HCT116 (cell line): ENCODE measurements around the gene SMOC1.

Source experiments
- CTCF ChIP-seq, 3 experiments: fragments of 200-600 bp in 1 of 3; sonication (generic) in 1 of 3; IDR thresholded peaks in 2 of 3; conservative IDR thresholded peaks in 1 of 3; 2 replicates each; pipeline ENCODE4 v1.5.1; 2012 to 2017; ENCODE audit warnings: low read depth in 2 of 3, low read length in 2 of 3, antibody characterized with exemption in 1 of 3, borderline replicate concordance in 1 of 3, control low read depth in 1 of 3, mild to moderate bottlenecking in 1 of 3, mixed read lengths in 1 of 3, mixed run types in 1 of 3, moderate library complexity in 1 of 3; ENCODE audit not compliant: insufficient read depth in 1 of 3
- EZH2 ChIP-seq: fragments of 200-600 bp; sonication (generic); IDR thresholded peaks from 2 replicates; pipeline ENCODE4 v1.6.1; 2017; ENCODE audit warnings: antibody characterized with exemption, mixed run types
- FOSL1 ChIP-seq: IDR thresholded peaks from 2 replicates; pipeline ENCODE4 v1.6.1; 2012; ENCODE audit warnings: low read depth
- POLR2A ChIP-seq: IDR thresholded peaks from 2 replicates; pipeline ENCODE4 v1.7.0; 2011; ENCODE audit warnings: borderline replicate concordance; ENCODE audit not compliant: insufficient read depth, insufficient read length; ENCODE audit errors: extremely low read depth
- REST ChIP-seq: IDR thresholded peaks from 2 replicates; pipeline ENCODE4 v1.6.1; 2012; ENCODE audit warnings: low read depth
- SIN3A ChIP-seq: IDR thresholded peaks from 2 replicates; pipeline ENCODE4 v1.6.1; 2012; ENCODE audit warnings: low read depth

- TF ChIP-seq EZH2 (no peak), FOSL1 (no peak), REST (no peak), CTCF (IDR thresholded peaks at IDR 0.05 in 2 of 3, conservative IDR thresholded peaks at IDR 0.05 in 1 of 3; ENCODE audit: borderline replicate concordance in 1 of 3, insufficient read depth in 1 of 3, low read depth in 2 of 3, low read length in 2 of 3) (no peak), SIN3A (no peak), POLR2A (no peak)
Observed at GRCh38 chr14:70048313-70048654, 169.1 kb downstream of the SMOC1 start.
